Activated T-cell treated with anti-CD3 and anti-CD28 coated beads, Interleukin-2, amount 50 U/mL, for 1 hour (primary cell): ENCODE data around the gene NRG3.

Experiments used
- DNase-seq: peaks from one replicate; pipeline ENCODE4 v3.0.0-alpha.2; 2020

NRG3 gene

GRCh38 chr10:82128527-82128926 is 253.5 kb downstream of the NRG3 start:
- DNase-seq, result no peak

GRCh38 chr10:82136103-82136502 is 261.1 kb downstream of the NRG3 start:
- DNase-seq, result no peak

GRCh38 chr10:82144153-82144552 is 269.2 kb downstream of the NRG3 start:
- DNase-seq, result no peak

- no peak for DNase-seq
These were observed 273.8 kb downstream of the NRG3 start for GRCh38 chr10:82148764-82149163.

GRCh38 chr10:82149674-82150073 is 274.7 kb downstream of the NRG3 start:
- DNase-seq, result no peak

- DNase-seq, result no peak
These were observed 275.3 kb downstream of the NRG3 start for GRCh38 chr10:82150123-82150900.

GRCh38 chr10:82160307-82160706 is 285.3 kb downstream of the NRG3 start:
- DNase-seq, result no peak

- DNase-seq, result no peak
These were observed 286.3 kb downstream of the NRG3 start for GRCh38 chr10:82161264-82161663.

GRCh38 chr10:82162549-82163195 is 287.7 kb downstream of the NRG3 start:
- no peak for DNase-seq

- no peak for DNase-seq
These were observed 296.9 kb downstream of the NRG3 start for GRCh38 chr10:82171899-82172298.

GRCh38 chr10:82176587-82176986 is 301.6 kb downstream of the NRG3 start:
- no peak for DNase-seq

- no peak for DNase-seq
These were observed 315.7 kb downstream of the NRG3 start for GRCh38 chr10:82190432-82191260.

GRCh38 chr10:82191653-82192052 is 316.7 kb downstream of the NRG3 start:
- no peak for DNase-seq

- no peak for DNase-seq
These were observed 317.7 kb downstream of the NRG3 start for GRCh38 chr10:82192665-82193064.

- no peak for DNase-seq
These were observed 319.4 kb downstream of the NRG3 start for GRCh38 chr10:82194419-82194818.

GRCh38 chr10:82206831-82207230 is 331.8 kb downstream of the NRG3 start:
- DNase-seq, result no peak

- no peak for DNase-seq
These were observed 333.7 kb downstream of the NRG3 start for GRCh38 chr10:82208726-82209125.

- DNase-seq, result no peak
These were observed 335.3 kb downstream of the NRG3 start for GRCh38 chr10:82210331-82210730.

GRCh38 chr10:82211346-82211745 is 336.4 kb downstream of the NRG3 start:
- DNase-seq, result no peak

GRCh38 chr10:82212753-82213152 is 337.8 kb downstream of the NRG3 start:
- DNase-seq, result no peak

- no peak for DNase-seq
These were observed 338.8 kb downstream of the NRG3 start for GRCh38 chr10:82213784-82214183.

GRCh38 chr10:82221056-82221455 is 346.1 kb downstream of the NRG3 start:
- no peak for DNase-seq

GRCh38 chr10:82221601-82222149 is 346.7 kb downstream of the NRG3 start:
- DNase-seq, result no peak
